GM12891 (cell line): ENCODE data around the gene TSACC.
"Not testable (repeated sequence)": the region's sequence is repeated elsewhere in the genome, so short reads cannot be mapped to it uniquely, and the experiment has no call there.

ENCODE experiments used
- DNase-seq: peaks from one replicate; pipeline ENCODE4 v3.0.0; 2011; ENCODE audit warnings: low spot score; ENCODE audit not compliant: insufficient read length
- FAIRE-seq: peaks from 2 replicates; lab custom pipeline; 2011; peaks lifted over from hg19 to GRCh38; lab: Jason Lieb, UNC
- PAX5 ChIP-seq: IDR thresholded peaks from 2 replicates; pipeline ENCODE4 v1.6.1; 2011; ENCODE audit warnings: low read length, moderate library complexity, mild to moderate bottlenecking; ENCODE audit not compliant: insufficient read depth, severe bottlenecking
- POLR2A ChIP-seq: IDR thresholded peaks from 2 replicates; pipeline ENCODE4 v1.6.1; 2011; ENCODE audit warnings: low read depth, low read length, control low read depth
- POLR2AphosphoS5 ChIP-seq: IDR thresholded peaks from 2 replicates; pipeline ENCODE4 v1.6.1; 2011; ENCODE audit warnings: low read depth, low read length, control low read depth
- POU2F2 ChIP-seq: IDR thresholded peaks from 2 replicates; pipeline ENCODE4 v1.6.1; 2011; ENCODE audit warnings: low read depth, mild to moderate bottlenecking, control low read depth, low read length, moderate library complexity
- SPI1 ChIP-seq: IDR thresholded peaks from 2 replicates; pipeline ENCODE4 v1.6.1; 2011; ENCODE audit warnings: low read depth, low read length, control low read depth
- TAF1 ChIP-seq: IDR thresholded peaks from 2 replicates; pipeline ENCODE4 v1.6.1; 2011; ENCODE audit warnings: low read depth, low read length, control low read depth

TSACC gene

GRCh38 chr1:156308078-156308477 lies 30.2 kb upstream of the TSACC start:
- FAIRE-seq (no peak), DNase-seq (no peak)
- no peak for TF ChIP-seq POU2F2
- TF ChIP-seq POLR2AphosphoS5, result no peak
- TF ChIP-seq POLR2A, result no peak
- TF ChIP-seq PAX5, result no peak

GRCh38 chr1:156310962-156311361 lies 27.4 kb upstream of the TSACC start:
- TF ChIP-seq POU2F2, result no peak
- no peak for TF ChIP-seq POLR2AphosphoS5
- no peak for TF ChIP-seq POLR2A
- no peak for TF ChIP-seq PAX5
- no peak for TF ChIP-seq TAF1
- TF ChIP-seq SPI1, result no peak
- no peak for FAIRE-seq
- DNase-seq, result no peak

- TF ChIP-seq TAF1, result no peak
- no peak for TF ChIP-seq POLR2A
- TF ChIP-seq PAX5, result no peak
- TF ChIP-seq SPI1, result no peak
- no peak for TF ChIP-seq POLR2AphosphoS5
- TF ChIP-seq POU2F2, result no peak
- FAIRE-seq (no peak), DNase-seq (no peak)
Observed at GRCh38 chr1:156316909-156317308, 21.4 kb upstream of the TSACC start.

- FAIRE-seq (no peak), DNase-seq (no peak)
- TF ChIP-seq POLR2AphosphoS5 (no peak), POLR2A (no peak), PAX5 (no peak), SPI1 (no peak), TAF1 (no peak), POU2F2 (no peak)
Observed at GRCh38 chr1:156319664-156320063, 18.7 kb upstream of the TSACC start.

GRCh38 chr1:156320560-156320959 lies 17.8 kb upstream of the TSACC start:
- DNase-seq (no peak), FAIRE-seq (no peak)
- TF ChIP-seq POLR2AphosphoS5, result no peak
- TF ChIP-seq POU2F2, result no peak
- no peak for TF ChIP-seq TAF1
- TF ChIP-seq SPI1, result no peak
- no peak for TF ChIP-seq POLR2A
- no peak for TF ChIP-seq PAX5

- not testable (repeated sequence) for DNase-seq, FAIRE-seq
Observed at GRCh38 chr1:156323179-156323578, 15.1 kb upstream of the TSACC start.

- no peak for DNase-seq
- no peak for FAIRE-seq
- no peak for TF ChIP-seq TAF1
Observed at GRCh38 chr1:156336242-156336641, 2.1 kb upstream of the TSACC start.

GRCh38 chr1:156337052-156337887 lies 1.1 kb upstream of the TSACC start:
- no peak for TF ChIP-seq POLR2A
- TF ChIP-seq POU2F2, result no peak
- no peak for TF ChIP-seq POLR2AphosphoS5
- no peak for TF ChIP-seq SPI1
- TF ChIP-seq TAF1, result no peak
- no peak for TF ChIP-seq PAX5
- no peak for FAIRE-seq
- no peak for DNase-seq

GRCh38 chr1:156337888-156338179 lies 492 bp upstream of the TSACC start:
- FAIRE-seq (no peak), DNase-seq (no peak)
- TF ChIP-seq POLR2AphosphoS5, result no peak
- TF ChIP-seq SPI1, result no peak
- TF ChIP-seq PAX5, result no peak
- TF ChIP-seq POLR2A, result no peak
- no peak for TF ChIP-seq POU2F2
- TF ChIP-seq TAF1, result no peak

GRCh38 chr1:156342166-156342955 lies 4.0 kb downstream of the TSACC start:
- no peak for FAIRE-seq
- no peak for DNase-seq

More at GRCh38 chr1:156342166-156342955, 4.0 kb downstream of the TSACC start:
- TF ChIP-seq PAX5 (no peak), POLR2A (no peak), TAF1 (no peak), POLR2AphosphoS5 (no peak), SPI1 (no peak), POU2F2 (no peak)
